Activated CD4-positive, alpha-beta T cell treated with anti-CD3 and anti-CD28 coated beads, Interleukin-2, amount 50 U/mL, for 4 hours (primary cell): ENCODE data around the gene LRRC2.

ENCODE experiments used
- DNase-seq, 2 experiments: peaks; one replicate each; pipeline ENCODE4 v3.0.0-alpha.2; 2020

The LRRC2 gene

GRCh38 chr3:46492890-46493547, 73.1 kb downstream of the LRRC2 start:
- no peak for DNase-seq

DNA sequence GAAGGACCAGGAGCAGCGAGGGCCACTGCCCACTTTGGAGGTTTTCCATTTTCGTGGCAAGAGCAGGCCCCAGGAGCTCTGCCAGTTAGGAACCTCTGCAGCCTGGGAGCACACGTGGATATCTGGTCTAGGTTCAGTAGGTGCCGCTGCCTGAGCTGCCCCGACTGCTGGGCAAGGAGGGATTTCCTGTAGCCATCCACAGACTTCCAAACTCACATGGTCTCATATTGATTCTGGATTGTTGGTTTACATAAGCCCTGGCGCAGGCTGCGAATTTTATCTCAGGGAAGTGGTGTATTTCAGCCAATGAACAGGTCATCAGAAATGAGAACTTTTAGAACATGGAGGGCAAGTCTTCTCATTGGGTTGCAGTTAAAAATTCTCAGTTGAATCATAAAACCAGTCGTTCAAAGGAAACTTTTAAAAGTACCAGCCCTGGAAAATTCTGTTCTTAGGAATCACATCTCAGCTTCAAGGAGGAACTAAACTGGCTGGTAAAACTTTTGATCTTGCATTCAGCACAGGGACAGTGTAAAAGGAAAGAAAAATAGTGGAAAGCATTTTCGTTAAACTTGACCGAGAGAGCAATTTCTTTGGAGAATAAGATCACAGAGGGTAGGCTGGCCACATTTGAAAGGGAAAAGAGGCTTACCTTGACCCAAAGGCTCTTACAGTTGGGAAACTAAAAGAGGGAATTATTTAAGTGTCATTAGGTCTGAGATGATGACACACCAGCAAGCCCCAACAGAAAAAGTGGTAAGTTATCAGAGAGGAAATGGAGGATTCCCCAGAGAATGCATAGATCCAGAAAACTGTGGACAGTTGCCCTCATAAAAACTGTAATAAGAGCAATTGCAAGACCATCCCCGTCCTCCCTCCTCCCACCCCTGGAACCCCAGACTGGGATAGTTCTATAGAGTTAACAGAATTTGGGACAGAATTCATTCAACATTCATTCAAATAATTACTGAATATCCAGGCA, 74.7 kb downstream of the LRRC2 start:
- DNase-seq, result no peak

GRCh38 chr3:46490338-46491084, 75.6 kb downstream of the LRRC2 start:
- no peak for DNase-seq

DNA sequence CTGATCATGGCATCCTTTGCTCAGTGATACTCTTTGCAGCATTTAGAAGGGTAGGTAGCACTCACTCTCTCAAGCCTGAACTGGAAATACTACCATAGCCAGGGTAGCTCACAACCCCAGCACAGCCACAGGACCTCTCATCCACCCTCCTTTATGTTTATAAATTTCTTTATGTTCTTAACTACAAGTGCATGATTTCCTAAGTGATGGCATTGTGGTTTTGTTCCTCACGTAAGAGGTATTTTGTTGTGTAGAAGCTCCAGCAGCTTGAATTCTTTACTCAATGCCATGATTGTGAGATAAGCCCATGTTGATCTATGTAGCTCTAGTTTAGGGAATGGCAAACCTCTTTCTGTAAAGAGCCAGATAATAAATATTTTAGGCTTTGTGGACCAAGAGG, 76.2 kb downstream of the LRRC2 start:
- DNase-seq, result no peak

DNA sequence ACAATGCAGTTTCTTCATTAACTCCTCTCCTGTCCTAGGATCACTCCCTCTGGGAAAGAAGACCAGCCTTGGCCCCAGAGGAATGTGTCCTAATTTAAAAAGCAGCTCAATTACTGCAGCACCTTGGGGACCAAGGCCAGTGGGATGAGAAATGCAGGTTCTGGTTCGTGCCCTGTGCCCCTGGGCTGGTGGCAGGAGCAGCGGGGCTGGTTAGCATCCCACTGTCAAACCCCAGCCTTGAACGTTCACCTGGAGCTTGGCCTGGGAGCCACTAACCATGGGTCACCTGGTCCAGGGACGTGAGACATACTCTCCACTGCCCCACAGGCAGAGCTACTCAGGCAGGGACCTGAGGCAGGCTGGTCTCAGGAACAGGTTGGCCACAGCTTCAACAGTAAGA, 76.7 kb downstream of the LRRC2 start:
- DNase-seq, result no peak

GRCh38 chr3:46488735-46489361, 77.3 kb downstream of the LRRC2 start:
- DNase-seq, result peak; percentile 93 to 94

GRCh38 chr3:46485779-46486175, 80.3 kb downstream of the LRRC2 start:
- no peak for DNase-seq

- DNase-seq, result no peak
Measured at GRCh38 chr3:46484911-46485778, 81.0 kb downstream of the LRRC2 start.

DNA sequence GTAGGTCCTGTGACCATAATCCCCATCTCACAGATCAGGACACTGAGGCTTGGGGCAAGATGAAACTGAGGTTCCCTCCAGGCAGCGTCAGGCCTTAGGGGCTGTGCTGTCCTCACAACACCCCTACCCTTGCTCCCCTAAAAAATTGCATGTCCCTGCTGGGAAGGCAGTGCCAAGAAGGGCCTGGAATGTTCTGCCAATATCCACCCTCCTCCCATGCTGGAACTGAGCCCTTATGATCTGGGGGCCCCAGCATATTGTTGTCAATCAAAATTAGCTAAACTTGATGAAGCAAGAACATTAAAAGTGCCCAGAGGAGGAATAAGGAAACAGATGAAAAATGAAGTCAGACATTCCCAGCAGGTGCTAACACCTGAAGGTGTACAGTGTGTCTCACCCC, 81.7 kb downstream of the LRRC2 start:
- no peak for DNase-seq

- no peak for DNase-seq
Measured at GRCh38 chr3:46483825-46484224, 82.3 kb downstream of the LRRC2 start.

DNA sequence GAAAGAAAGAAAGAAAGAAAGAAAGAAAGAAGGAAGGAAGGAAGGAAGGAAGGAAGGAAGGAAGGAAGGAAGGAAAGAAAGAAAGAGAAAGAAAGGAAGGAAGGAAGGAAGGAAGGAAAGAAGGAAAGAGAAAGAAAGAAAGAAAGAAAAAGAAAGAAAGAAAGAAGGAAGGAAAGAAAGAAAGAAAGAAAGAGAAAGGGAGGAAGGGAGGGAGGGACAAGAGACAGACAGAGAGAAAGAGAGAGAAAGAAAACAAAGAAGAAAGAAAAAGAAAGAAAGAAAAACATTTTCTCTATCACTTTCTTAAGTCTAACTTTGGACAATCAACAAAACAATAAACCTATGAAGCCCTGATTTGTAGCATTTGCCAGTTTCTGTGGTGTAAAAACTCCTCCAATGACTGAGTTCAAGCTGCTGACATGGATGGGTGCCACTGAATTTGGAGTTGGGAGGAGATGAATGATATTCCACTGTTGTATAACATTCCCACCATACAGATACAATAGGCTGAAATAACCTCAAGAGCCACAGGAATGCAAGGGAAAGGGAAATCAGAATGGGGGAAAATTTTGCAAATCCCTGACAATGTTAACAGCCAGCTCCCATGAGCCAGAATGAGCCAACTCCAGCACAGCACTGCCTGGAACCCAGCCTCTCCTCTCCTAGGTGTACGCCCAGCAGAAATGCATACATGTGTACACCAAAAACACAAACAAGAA, 83.3 kb downstream of the LRRC2 start:
- DNase-seq, result no peak

DNA sequence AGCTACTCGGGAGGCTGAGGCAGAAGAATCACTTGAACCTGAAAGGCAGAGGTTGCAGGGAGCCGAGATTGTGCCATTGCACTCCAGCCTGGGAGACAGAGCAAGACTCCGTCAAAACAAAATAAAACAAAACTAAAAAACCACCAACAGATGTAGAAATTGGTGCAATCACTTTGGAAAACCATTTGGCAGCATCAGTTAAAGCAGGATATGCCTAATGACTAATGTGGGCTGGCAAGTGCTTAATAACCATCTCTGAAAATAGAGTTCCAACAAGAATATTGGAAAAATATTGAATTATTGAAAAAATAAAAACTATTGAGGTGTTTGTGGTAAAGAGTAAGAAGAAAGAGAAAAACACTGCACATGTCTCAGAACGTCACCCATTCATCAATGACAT, 84.5 kb downstream of the LRRC2 start:
- no peak for DNase-seq

DNA sequence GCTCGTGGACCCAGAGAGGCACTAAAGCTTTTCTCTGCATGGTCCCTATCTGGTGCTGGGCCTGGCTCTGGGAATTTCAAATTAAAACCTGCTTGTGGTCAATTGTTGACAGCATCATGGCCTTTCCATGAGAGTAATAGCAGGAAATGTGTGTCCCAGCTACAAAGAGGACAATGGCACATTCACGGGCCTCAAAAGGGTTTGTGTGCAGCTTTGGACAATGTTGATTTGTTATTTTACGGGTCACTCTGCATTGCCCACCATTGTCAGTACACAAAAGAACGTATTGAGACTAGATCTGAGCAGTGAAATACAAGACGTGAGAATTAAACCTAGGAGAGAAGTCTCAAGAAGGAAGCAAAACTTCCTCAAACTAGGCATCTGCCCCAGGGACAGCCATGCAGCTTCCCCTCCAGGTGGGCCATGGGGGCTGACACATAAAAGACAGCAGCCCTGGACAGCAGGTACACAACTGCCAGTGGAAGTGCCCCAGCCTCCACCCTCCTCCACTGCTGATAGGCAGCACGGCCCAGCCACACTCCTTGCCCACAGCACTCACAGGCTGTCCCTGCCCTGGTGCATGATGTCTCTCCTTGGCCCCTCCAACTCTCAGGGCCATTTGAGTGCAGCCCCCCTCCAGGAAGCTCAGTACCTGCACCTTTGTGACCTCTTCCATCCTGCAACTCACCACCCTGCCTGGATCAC, 85.5 kb downstream of the LRRC2 start:
- DNase-seq, result no peak

DNA sequence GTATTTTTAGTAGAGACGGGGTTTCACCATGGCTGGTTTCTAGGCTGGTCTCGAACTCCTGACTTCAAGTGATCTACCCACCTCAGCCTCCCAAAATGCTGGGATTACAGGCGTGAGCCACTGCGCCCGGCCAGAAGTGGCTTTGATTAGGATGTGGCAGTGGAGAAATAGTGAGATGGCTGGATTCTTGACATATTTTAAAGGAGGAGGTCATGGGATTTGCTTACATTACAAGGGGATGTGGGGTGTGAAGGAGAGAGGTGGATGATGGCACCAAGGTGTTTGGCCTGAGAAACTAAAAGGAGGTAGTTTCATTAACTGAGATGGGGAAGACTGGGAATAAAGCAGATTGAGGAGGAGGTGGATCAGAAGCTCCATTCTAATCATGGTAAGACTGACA, 86.4 kb downstream of the LRRC2 start:
- DNase-seq, result no peak

DNA sequence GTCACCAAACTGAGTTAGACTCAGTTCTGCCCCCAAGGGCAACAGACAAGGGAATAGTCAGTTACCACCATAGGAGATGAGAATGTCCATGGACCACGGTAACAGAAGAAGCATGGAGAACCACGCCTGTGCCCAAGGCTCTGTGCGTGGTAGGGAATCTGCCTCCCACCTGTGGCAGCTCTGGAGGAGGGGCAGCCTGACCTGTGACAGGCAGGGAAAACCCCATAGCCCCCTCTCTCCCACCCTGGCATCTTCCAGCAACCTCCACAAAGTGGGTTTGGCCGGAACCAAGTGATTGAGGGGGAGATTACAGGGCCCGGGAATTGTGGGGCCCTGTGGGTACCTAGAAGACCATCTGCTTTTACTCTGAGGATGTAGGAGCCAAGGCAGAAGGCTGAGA, 87.1 kb downstream of the LRRC2 start:
- no peak for DNase-seq

- DNase-seq, result no peak
Measured at GRCh38 chr3:46478341-46478740, 87.8 kb downstream of the LRRC2 start.

- DNase-seq, result no peak
Measured at GRCh38 chr3:46477756-46478155, 88.3 kb downstream of the LRRC2 start.

- no peak for DNase-seq
Measured at GRCh38 chr3:46477145-46477544, 89.0 kb downstream of the LRRC2 start.

DNA sequence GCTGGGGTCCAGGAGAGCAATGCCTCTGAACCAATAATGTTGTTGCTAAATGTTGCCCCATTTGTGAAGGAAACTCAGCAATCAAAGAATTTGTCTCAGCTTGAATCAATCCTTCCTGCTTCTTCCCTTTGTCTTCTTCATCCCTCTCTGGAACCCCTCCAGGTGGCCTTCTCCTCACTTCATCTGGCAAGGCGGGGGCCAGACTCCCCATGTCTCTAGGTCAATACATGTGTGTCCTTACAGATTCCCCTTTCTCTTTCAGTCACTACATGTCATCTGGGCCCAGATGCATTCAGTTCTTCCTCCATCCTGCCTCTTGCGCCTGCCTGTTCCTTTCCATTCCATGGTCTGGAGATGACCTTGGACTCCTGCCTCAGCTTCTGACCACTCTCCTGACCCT, 93.4 kb downstream of the LRRC2 start:
- DNase-seq, result no peak

DNA sequence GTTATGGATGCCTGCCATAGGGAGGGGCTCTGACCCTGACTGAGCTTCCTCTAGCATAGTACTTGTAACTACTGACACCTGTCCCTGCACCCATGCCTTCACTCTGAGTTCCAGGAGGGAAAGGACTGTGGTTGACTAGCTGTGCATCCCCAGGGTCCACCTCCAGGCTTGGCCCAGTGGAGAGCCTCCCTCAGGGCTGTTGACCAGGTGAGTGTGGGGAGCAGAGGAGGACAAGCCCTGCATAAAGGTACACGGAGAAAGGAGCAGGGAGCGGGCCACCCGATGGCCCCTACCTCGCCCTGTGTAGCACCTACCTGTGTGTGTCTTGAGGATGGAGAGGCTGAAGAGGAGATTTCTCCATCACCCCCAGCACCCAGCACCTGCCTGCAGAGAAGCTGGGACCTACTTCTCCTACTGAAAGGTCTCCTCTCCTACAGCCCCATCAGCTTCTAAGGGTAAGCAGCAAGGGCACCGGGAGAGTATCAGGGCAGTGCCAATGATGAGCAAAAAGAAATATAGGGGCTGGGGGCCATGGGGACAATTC, 94.7 kb downstream of the LRRC2 start:
- DNase-seq, result no peak
